HEK293 (cell line): ENCODE results near the gene UCP2.
A peak's percentile ranks its signal among the peaks of the same experiment; 100 is the strongest.

Experiments used
- CTCF ChIA-PET: fragments of 350-600 bp; formaldehyde crosslinking; extraction: SDS; loops from one replicate; lab custom pipeline; 2021; ENCODE audit warnings: antibody characterized with exemption; lab: Yijun Ruan, JAX
- POLR2A ChIA-PET: fragments of 300-600 bp; formaldehyde crosslinking; extraction: SDS; loops from one replicate; lab custom pipeline; 2020; ENCODE audit warnings: antibody characterized with exemption, inconsistent platforms; lab: Yijun Ruan, JAX
- H3K27ac ChIP-seq: fragments of 200-500 bp; sonication (Bioruptor generic); 2 replicates; pipeline ENCODE4 v1.5.1; 2014; ENCODE audit warnings: low read depth, low read length, control low read depth, inconsistent platforms; ENCODE audit errors: extremely low read depth
- H3K36me3 ChIP-seq, 2 experiments: fragments of 200-500 bp in 1 of 2; sonication (Bioruptor generic) in 1 of 2; 1 replicate in 1 of 2; 2 replicates in 1 of 2; pipeline ENCODE4 v1.5.1; 2014 to 2017; ENCODE audit warnings: inconsistent platforms in 2 of 2, low read length in 2 of 2; ENCODE audit not compliant: control insufficient read depth in 2 of 2, insufficient read depth in 1 of 2
- H3K4me1 ChIP-seq: fragments of 200-500 bp; sonication (Bioruptor generic); 2 replicates; pipeline ENCODE4 v1.5.1; 2014; ENCODE audit warnings: mild to moderate bottlenecking, low read length, inconsistent platforms; ENCODE audit not compliant: control insufficient read depth, insufficient read depth
- H3K4me3 ChIP-seq: 2 replicates; pipeline ENCODE4 v1.5.1; 2011; ENCODE audit warnings: low read depth, mild to moderate bottlenecking, control low read depth, low read length, moderate library complexity
- H3K9me3 ChIP-seq: fragments of 200-500 bp; sonication (Bioruptor generic); 2 replicates; pipeline ENCODE4 v1.5.1; 2014; ENCODE audit warnings: low read depth, low read length, inconsistent platforms; ENCODE audit not compliant: control insufficient read depth, insufficient read depth
- HOXD13 ChIP-seq: sonication (generic); formaldehyde crosslinking; IDR thresholded peaks from 2 replicates; pipeline ENCODE4 v1.8.0; 2022; ENCODE audit warnings: missing genetic modification reagents, borderline replicate concordance
- KLF10 ChIP-seq: fragments of 450-650 bp; IDR thresholded peaks from 2 replicates; pipeline ENCODE4 v1.5.1; 2018; ENCODE audit warnings: missing biosample characterization, mild to moderate bottlenecking, missing genetic modification characterization
- KLF7 ChIP-seq: fragments of 450-650 bp; formaldehyde crosslinking; IDR thresholded peaks from 2 replicates; pipeline ENCODE4 v1.5.1; 2016; ENCODE audit warnings: missing biosample characterization, missing genetic modification characterization, borderline replicate concordance
- MEIS1 ChIP-seq: sonication (generic); formaldehyde crosslinking; IDR thresholded peaks from 2 replicates; pipeline ENCODE4 v1.8.1; 2022; ENCODE audit warnings: missing genetic modification reagents, mild to moderate bottlenecking, borderline replicate concordance
- SP7 ChIP-seq: fragments of 450-650 bp; formaldehyde crosslinking; IDR thresholded peaks from 2 replicates; pipeline ENCODE4 v1.5.1; 2016; ENCODE audit warnings: missing biosample characterization, missing genetic modification characterization
- ZNF24 ChIP-seq: fragments of 450-650 bp; formaldehyde crosslinking; IDR thresholded peaks from 2 replicates; pipeline ENCODE4 v1.5.1; 2016; ENCODE audit warnings: missing biosample characterization, missing genetic modification characterization
- ZNF335 ChIP-seq: fragments of 450-650 bp; formaldehyde crosslinking; conservative IDR thresholded peaks from 2 replicates; pipeline ENCODE4 v1.5.1; 2016; ENCODE audit warnings: missing biosample characterization, missing genetic modification characterization
- ZNF670 ChIP-seq: fragments of 450-650 bp; formaldehyde crosslinking; IDR thresholded peaks from 2 replicates; pipeline ENCODE4 v1.5.1; 2016; ENCODE audit warnings: missing biosample characterization, missing genetic modification characterization, low read depth
- ZNF677 ChIP-seq: fragments of 450-650 bp; IDR thresholded peaks from 2 replicates; pipeline ENCODE4 v1.5.0; 2018; ENCODE audit warnings: missing biosample characterization, mild to moderate bottlenecking, missing genetic modification characterization, moderate library complexity
- ZNF76 ChIP-seq: fragments of 450-650 bp; formaldehyde crosslinking; IDR thresholded peaks from 2 replicates; pipeline ENCODE4; 2016; ENCODE audit warnings: low read depth, missing biosample characterization, missing genetic modification characterization, borderline replicate concordance
- ZNF768 ChIP-seq: fragments of 450-650 bp; formaldehyde crosslinking; IDR thresholded peaks from 2 replicates; pipeline ENCODE4 v1.5.1; 2018; ENCODE audit warnings: missing biosample characterization, mild to moderate bottlenecking, missing genetic modification characterization
- TF ChIP-seq, protein P1 (sequence below): fragments of 450-650 bp; formaldehyde crosslinking; IDR thresholded peaks from 2 replicates; pipeline ENCODE4; 2016; ENCODE audit warnings: missing biosample characterization, missing genetic modification characterization
- TF ChIP-seq, protein P2 (sequence below): fragments of 450-650 bp; formaldehyde crosslinking; IDR thresholded peaks from 2 replicates; pipeline ENCODE4 v1.5.1; 2017; ENCODE audit warnings: missing biosample characterization, missing genetic modification characterization
- TF ChIP-seq, protein P3 (sequence below): fragments of 450-650 bp; formaldehyde crosslinking; IDR thresholded peaks from 2 replicates; pipeline ENCODE4 v1.5.1; 2016; ENCODE audit warnings: missing biosample characterization, missing genetic modification characterization
- TF ChIP-seq, protein P4 (sequence below): fragments of 450-650 bp; formaldehyde crosslinking; IDR thresholded peaks from 2 replicates; pipeline ENCODE4 v1.5.1; 2016; ENCODE audit warnings: missing biosample characterization, missing genetic modification characterization
- TF ChIP-seq, protein P5 (sequence below): fragments of 450-650 bp; formaldehyde crosslinking; IDR thresholded peaks from 2 replicates; pipeline ENCODE4 v1.5.1; 2016; ENCODE audit warnings: missing biosample characterization, missing genetic modification characterization, borderline replicate concordance
- TF ChIP-seq, protein P6 (sequence below): fragments of 450-650 bp; formaldehyde crosslinking; IDR thresholded peaks from 2 replicates; pipeline ENCODE4 v1.5.0; 2017; ENCODE audit warnings: missing biosample characterization, missing genetic modification characterization, borderline replicate concordance

The UCP2 gene

DNA sequence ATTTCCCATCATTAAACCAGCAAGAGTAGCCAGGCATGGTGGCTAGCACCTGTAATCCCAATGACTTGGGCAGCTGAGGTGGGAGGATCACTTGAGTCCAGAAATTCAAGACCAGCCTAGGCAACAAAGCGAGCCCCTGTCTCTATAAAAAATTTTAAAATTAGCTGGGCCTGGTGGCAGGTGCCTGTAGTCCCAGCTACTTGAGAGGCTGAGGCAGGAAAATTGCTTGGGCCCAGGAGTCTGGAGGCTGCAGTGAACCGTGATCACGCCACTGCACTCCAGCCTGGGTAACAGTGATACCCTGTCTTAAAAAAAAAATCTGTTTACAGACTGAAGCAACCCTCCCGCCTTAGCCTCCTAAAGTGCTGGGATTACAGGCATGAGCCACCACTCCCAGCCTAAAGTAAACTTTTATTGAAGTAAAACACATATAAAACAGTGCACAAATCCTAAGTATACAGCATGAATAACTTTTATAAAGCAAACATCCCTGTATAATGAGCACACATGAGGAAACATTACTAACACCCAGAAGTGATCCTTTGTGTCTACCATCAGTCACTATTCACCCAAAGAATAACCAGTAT lies 13.6 kb upstream of the UCP2 start (continued):
- TF ChIP-seq, protein P1, sequence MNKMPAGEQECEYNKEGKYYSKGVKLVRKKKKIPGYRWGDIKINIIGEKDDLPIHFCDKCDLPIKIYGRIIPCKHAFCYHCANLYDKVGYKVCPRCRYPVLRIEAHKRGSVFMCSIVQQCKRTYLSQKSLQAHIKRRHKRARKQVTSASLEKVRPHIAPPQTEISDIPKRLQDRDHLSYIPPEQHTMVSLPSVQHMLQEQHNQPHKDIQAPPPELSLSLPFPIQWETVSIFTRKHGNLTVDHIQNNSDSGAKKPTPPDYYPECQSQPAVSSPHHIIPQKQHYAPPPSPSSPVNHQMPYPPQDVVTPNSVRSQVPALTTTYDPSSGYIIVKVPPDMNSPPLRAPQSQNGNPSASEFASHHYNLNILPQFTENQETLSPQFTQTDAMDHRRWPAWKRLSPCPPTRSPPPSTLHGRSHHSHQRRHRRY = no peak
- TF ChIP-seq ZNF670 (tag by site-specific recombination) (no peak), ZNF768 (tag by site-specific recombination) (no peak)
- TF ChIP-seq, protein P2, sequence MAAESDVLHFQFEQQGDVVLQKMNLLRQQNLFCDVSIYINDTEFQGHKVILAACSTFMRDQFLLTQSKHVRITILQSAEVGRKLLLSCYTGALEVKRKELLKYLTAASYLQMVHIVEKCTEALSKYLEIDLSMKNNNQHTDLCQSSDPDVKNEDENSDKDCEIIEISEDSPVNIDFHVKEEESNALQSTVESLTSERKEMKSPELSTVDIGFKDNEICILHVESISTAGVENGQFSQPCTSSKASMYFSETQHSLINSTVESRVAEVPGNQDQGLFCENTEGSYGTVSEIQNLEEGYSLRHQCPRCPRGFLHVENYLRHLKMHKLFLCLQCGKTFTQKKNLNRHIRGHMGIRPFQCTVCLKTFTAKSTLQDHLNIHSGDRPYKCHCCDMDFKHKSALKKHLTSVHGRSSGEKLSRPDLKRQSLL = no peak

DNA sequence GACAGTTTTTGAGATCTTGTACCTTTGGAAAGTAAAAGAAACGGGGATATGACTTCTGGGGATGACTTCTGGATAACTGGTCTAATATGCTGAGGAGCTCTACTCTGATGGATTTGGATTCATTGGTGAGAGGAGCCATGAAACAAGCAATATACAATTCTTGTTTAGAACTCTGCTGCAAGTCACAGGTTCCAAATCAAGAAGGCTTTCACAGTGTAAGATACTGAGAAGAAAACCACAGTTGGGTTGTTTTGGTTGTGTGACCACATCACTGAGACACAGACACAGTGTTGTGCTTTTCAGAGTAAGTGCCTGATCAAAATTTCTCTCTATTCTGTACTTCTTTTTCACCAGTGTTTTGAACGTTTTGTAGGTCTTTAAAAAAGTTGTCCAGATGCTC lies 13.1 kb upstream of the UCP2 start:
- no peaks in the 10 kb centered on the region for H3K9me3 ChIP-seq
- CTCF ChIA-PET = no interaction called here
- no peak overlapping the region for H3K27ac ChIP-seq
- no peak overlapping the region for H3K4me3 ChIP-seq
- no peaks in the 10 kb centered on the region for H3K4me1 ChIP-seq
- H3K36me3 ChIP-seq = no peaks in the 10 kb centered on the region
- POLR2A ChIA-PET = no interaction called here
- 0 out of 2 replicates have a peak, but pooled peaks have one; percentile 18 for TF ChIP-seq ZNF335
- TF ChIP-seq, protein P3, sequence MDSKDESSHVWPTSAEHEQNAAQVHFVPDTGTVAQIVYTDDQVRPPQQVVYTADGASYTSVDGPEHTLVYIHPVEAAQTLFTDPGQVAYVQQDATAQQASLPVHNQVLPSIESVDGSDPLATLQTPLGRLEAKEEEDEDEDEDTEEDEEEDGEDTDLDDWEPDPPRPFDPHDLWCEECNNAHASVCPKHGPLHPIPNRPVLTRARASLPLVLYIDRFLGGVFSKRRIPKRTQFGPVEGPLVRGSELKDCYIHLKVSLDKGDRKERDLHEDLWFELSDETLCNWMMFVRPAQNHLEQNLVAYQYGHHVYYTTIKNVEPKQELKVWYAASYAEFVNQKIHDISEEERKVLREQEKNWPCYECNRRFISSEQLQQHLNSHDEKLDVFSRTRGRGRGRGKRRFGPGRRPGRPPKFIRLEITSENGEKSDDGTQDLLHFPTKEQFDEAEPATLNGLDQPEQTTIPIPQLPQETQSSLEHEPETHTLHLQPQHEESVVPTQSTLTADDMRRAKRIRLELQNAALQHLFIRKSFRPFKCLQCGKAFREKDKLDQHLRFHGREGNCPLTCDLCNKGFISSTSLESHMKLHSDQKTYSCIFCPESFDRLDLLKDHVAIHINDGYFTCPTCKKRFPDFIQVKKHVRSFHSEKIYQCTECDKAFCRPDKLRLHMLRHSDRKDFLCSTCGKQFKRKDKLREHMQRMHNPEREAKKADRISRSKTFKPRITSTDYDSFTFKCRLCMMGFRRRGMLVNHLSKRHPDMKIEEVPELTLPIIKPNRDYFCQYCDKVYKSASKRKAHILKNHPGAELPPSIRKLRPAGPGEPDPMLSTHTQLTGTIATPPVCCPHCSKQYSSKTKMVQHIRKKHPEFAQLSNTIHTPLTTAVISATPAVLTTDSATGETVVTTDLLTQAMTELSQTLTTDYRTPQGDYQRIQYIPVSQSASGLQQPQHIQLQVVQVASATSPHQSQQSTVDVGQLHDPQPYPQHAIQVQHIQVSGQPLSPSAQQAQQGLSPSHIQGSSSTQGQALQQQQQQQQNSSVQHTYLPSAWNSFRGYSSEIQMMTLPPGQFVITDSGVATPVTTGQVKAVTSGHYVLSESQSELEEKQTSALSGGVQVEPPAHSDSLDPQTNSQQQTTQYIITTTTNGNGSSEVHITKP = no peak

DNA sequence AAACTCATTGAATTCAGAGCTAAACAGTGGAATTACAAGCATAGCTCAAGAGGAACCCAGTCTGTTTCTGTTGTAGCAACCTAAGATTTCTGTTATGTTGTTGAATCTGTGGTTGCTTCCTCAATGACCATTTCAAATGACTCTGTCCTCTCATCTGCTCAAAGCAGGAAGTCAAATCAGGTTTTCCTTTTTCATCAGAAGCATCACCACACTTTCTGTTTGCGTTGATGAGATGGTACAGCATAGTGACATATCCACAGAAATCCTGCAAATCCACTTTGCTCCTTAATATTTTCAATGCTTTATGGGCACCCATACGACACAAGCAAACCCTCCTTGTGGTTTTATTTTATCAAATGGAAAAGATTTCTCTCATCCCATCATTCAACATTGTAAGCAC lies 12.6 kb upstream of the UCP2 start:
- H3K27ac ChIP-seq = no peak overlapping the region
- H3K4me3 ChIP-seq = no peak overlapping the region
- CTCF ChIA-PET = no interaction called here
- POLR2A ChIA-PET = no interaction called here
- H3K4me1 ChIP-seq = no peaks in the 10 kb centered on the region
- no peaks in the 10 kb centered on the region for H3K36me3 ChIP-seq
- H3K9me3 ChIP-seq = no peaks in the 10 kb centered on the region
- TF ChIP-seq, protein P4, sequence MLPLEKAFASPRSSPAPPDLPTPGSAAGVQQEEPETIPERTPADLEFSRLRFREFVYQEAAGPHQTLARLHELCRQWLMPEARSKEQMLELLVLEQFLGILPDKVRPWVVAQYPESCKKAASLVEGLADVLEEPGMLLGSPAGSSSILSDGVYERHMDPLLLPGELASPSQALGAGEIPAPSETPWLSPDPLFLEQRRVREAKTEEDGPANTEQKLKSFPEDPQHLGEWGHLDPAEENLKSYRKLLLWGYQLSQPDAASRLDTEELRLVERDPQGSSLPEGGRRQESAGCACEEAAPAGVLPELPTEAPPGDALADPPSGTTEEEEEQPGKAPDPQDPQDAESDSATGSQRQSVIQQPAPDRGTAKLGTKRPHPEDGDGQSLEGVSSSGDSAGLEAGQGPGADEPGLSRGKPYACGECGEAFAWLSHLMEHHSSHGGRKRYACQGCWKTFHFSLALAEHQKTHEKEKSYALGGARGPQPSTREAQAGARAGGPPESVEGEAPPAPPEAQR (tag by site-specific recombination) = no peak
- TF ChIP-seq, protein P5, sequence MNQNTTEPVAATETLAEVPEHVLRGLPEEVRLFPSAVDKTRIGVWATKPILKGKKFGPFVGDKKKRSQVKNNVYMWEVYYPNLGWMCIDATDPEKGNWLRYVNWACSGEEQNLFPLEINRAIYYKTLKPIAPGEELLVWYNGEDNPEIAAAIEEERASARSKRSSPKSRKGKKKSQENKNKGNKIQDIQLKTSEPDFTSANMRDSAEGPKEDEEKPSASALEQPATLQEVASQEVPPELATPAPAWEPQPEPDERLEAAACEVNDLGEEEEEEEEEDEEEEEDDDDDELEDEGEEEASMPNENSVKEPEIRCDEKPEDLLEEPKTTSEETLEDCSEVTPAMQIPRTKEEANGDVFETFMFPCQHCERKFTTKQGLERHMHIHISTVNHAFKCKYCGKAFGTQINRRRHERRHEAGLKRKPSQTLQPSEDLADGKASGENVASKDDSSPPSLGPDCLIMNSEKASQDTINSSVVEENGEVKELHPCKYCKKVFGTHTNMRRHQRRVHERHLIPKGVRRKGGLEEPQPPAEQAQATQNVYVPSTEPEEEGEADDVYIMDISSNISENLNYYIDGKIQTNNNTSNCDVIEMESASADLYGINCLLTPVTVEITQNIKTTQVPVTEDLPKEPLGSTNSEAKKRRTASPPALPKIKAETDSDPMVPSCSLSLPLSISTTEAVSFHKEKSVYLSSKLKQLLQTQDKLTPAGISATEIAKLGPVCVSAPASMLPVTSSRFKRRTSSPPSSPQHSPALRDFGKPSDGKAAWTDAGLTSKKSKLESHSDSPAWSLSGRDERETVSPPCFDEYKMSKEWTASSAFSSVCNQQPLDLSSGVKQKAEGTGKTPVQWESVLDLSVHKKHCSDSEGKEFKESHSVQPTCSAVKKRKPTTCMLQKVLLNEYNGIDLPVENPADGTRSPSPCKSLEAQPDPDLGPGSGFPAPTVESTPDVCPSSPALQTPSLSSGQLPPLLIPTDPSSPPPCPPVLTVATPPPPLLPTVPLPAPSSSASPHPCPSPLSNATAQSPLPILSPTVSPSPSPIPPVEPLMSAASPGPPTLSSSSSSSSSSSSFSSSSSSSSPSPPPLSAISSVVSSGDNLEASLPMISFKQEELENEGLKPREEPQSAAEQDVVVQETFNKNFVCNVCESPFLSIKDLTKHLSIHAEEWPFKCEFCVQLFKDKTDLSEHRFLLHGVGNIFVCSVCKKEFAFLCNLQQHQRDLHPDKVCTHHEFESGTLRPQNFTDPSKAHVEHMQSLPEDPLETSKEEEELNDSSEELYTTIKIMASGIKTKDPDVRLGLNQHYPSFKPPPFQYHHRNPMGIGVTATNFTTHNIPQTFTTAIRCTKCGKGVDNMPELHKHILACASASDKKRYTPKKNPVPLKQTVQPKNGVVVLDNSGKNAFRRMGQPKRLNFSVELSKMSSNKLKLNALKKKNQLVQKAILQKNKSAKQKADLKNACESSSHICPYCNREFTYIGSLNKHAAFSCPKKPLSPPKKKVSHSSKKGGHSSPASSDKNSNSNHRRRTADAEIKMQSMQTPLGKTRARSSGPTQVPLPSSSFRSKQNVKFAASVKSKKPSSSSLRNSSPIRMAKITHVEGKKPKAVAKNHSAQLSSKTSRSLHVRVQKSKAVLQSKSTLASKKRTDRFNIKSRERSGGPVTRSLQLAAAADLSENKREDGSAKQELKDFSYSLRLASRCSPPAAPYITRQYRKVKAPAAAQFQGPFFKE = no peak
- no peak for TF ChIP-seq ZNF24 (tag by site-specific recombination)
- no peak for TF ChIP-seq KLF10 (tag by site-specific recombination)
- no peak for TF ChIP-seq MEIS1
- TF ChIP-seq HOXD13 (CRISPR knock-in tag) = no peak
- no peak for TF ChIP-seq KLF7 (tag by site-specific recombination)
- no peak for TF ChIP-seq ZNF677 (tag by site-specific recombination)
- no peak for TF ChIP-seq SP7
- no peak for TF ChIP-seq ZNF76 (tag by site-specific recombination)
- TF ChIP-seq, protein P6, sequence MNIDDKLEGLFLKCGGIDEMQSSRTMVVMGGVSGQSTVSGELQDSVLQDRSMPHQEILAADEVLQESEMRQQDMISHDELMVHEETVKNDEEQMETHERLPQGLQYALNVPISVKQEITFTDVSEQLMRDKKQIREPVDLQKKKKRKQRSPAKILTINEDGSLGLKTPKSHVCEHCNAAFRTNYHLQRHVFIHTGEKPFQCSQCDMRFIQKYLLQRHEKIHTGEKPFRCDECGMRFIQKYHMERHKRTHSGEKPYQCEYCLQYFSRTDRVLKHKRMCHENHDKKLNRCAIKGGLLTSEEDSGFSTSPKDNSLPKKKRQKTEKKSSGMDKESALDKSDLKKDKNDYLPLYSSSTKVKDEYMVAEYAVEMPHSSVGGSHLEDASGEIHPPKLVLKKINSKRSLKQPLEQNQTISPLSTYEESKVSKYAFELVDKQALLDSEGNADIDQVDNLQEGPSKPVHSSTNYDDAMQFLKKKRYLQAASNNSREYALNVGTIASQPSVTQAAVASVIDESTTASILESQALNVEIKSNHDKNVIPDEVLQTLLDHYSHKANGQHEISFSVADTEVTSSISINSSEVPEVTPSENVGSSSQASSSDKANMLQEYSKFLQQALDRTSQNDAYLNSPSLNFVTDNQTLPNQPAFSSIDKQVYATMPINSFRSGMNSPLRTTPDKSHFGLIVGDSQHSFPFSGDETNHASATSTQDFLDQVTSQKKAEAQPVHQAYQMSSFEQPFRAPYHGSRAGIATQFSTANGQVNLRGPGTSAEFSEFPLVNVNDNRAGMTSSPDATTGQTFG (tag by site-specific recombination) = no peak
